ENCODE data around the gene FKBP15.

FKBP15 gene

GRCh38 chr9:113186137-113186755 lies 34.8 kb downstream of the FKBP15 start:
- DNase-seq (ENCODE audit: low read depth), result no peak
- no peak for TF ChIP-seq CTCF (IDR thresholded peaks at IDR 0.05; ENCODE audit: low read depth, low read length, missing control alignments)
- in situ Hi-C loops (cut with HindIII; ENCODE audit: low sequenced_read_pairs), result no loop called here
- no peak overlapping the region for H3K4me3 ChIP-seq (ENCODE audit: low read depth, low read length)

- H3K4me3 ChIP-seq (ENCODE audit: low read depth, low read length), result no peak overlapping the region
- in situ Hi-C loops (cut with HindIII; ENCODE audit: low sequenced_read_pairs), result no loop called here
- TF ChIP-seq CTCF (IDR thresholded peaks at IDR 0.05; ENCODE audit: low read depth, low read length, missing control alignments), result no peak
- DNase-seq (ENCODE audit: low read depth), result no peak
These were observed 35.8 kb downstream of the FKBP15 start for GRCh38 chr9:113185271-113185670.

- H3K4me3 ChIP-seq (ENCODE audit: low read depth, low read length), result no peak overlapping the region
- DNase-seq (ENCODE audit: low read depth), result no peak
- no peak for TF ChIP-seq CTCF (IDR thresholded peaks at IDR 0.05; ENCODE audit: low read depth, low read length, missing control alignments)
- in situ Hi-C loops (cut with HindIII; ENCODE audit: low sequenced_read_pairs), result no loop called here
These were observed 36.5 kb downstream of the FKBP15 start for GRCh38 chr9:113184539-113184938.

GRCh38 chr9:113183956-113184488 lies 37.1 kb downstream of the FKBP15 start:
- in situ Hi-C loops (cut with HindIII; ENCODE audit: low sequenced_read_pairs), result no loop called here
- no peak overlapping the region for H3K4me3 ChIP-seq (ENCODE audit: low read depth, low read length)
- no peak for DNase-seq (ENCODE audit: low read depth)
- no peak for TF ChIP-seq CTCF (IDR thresholded peaks at IDR 0.05; ENCODE audit: low read depth, low read length, missing control alignments)

- DNase-seq (ENCODE audit: low read depth), result no peak
- H3K4me3 ChIP-seq (ENCODE audit: low read depth, low read length), result no peak overlapping the region
- in situ Hi-C loops (cut with HindIII; ENCODE audit: low sequenced_read_pairs), result no loop called here
- TF ChIP-seq CTCF (IDR thresholded peaks at IDR 0.05; ENCODE audit: low read depth, low read length, missing control alignments), result no peak
These were observed 39.9 kb downstream of the FKBP15 start for GRCh38 chr9:113181165-113181564.

- in situ Hi-C loops (cut with HindIII; ENCODE audit: low sequenced_read_pairs), result no loop called here
- no peak for DNase-seq (ENCODE audit: low read depth)
- H3K4me3 ChIP-seq (ENCODE audit: low read depth, low read length), result no peak overlapping the region
- no peak for TF ChIP-seq CTCF (IDR thresholded peaks at IDR 0.05; ENCODE audit: low read depth, low read length, missing control alignments)
These were observed 41.2 kb downstream of the FKBP15 start for GRCh38 chr9:113179839-113180238.
